ENCODE data around the gene TPP2. TPM values are rescaled to one million over a fixed set of nuclear protein-coding genes. Genes with fewer than 3 reads are reported as not detected.

TPP2 gene
- total RNA-seq, 1 donor, result 65.7 TPM

- no peak for DNase-seq (ENCODE audit: low read depth)
- H3K4me3 ChIP-seq (ENCODE audit: low read depth, low read length), result no peak overlapping the region
- TF ChIP-seq CTCF (IDR thresholded peaks at IDR 0.05; ENCODE audit: insufficient read depth, low read length), result no peak
Measured at GRCh38 chr13:102679449-102680132, 82.8 kb downstream of the TPP2 start.

GRCh38 chr13:102680133-102680717 lies 83.4 kb downstream of the TPP2 start:
- H3K4me3 ChIP-seq (ENCODE audit: low read depth, low read length), result no peak overlapping the region
- TF ChIP-seq CTCF (IDR thresholded peaks at IDR 0.05; ENCODE audit: insufficient read depth, low read length), result no peak
- no peak for DNase-seq (ENCODE audit: low read depth)

GRCh38 chr13:102680842-102681740 lies 84.3 kb downstream of the TPP2 start:
- no peak overlapping the region for H3K4me3 ChIP-seq (ENCODE audit: low read depth, low read length)
- peak; percentile 56 for DNase-seq (ENCODE audit: low read depth)
- no peak for TF ChIP-seq CTCF (IDR thresholded peaks at IDR 0.05; ENCODE audit: insufficient read depth, low read length)

GRCh38 chr13:102682211-102682610 lies 85.4 kb downstream of the TPP2 start:
- TF ChIP-seq CTCF (IDR thresholded peaks at IDR 0.05; ENCODE audit: insufficient read depth, low read length), result no peak
- H3K4me3 ChIP-seq (ENCODE audit: low read depth, low read length), result no peak overlapping the region
- DNase-seq (ENCODE audit: low read depth), result no peak

GRCh38 chr13:102682727-102683126 lies 85.9 kb downstream of the TPP2 start:
- H3K4me3 ChIP-seq (ENCODE audit: low read depth, low read length), result no peak overlapping the region
- TF ChIP-seq CTCF (IDR thresholded peaks at IDR 0.05; ENCODE audit: insufficient read depth, low read length), result no peak
- no peak for DNase-seq (ENCODE audit: low read depth)

- no peak overlapping the region for H3K4me3 ChIP-seq (ENCODE audit: low read depth, low read length)
- TF ChIP-seq CTCF (IDR thresholded peaks at IDR 0.05; ENCODE audit: insufficient read depth, low read length), result no peak
- DNase-seq (ENCODE audit: low read depth), result no peak
Measured at GRCh38 chr13:102683637-102684036, 86.9 kb downstream of the TPP2 start.
